Activated naive CD8-positive, alpha-beta T cell treated with anti-CD3 and anti-CD28 coated beads for 36 hours (primary cell): ENCODE measurements around the gene MRPS9. TPM values are rescaled to one million over a fixed set of nuclear protein-coding genes. Genes with fewer than 3 reads are reported as not detected.

Experiments used
- DNase-seq: peaks from one replicate; pipeline ENCODE4 v3.0.0; 2021
- H3K27ac Mint-ChIP-seq: one replicate; pipeline ENCODE4 v1.8.0; 2022; ENCODE audit warnings: mild to moderate bottlenecking, moderate library complexity, mixed read lengths
- H3K27me3 Mint-ChIP-seq: one replicate; pipeline ENCODE4 v1.8.0; 2022; ENCODE audit warnings: mild to moderate bottlenecking, mixed read lengths
- H3K36me3 Mint-ChIP-seq: one replicate; pipeline ENCODE4 v1.8.0; 2021; ENCODE audit warnings: mild to moderate bottlenecking, mixed read lengths
- H3K4me1 Mint-ChIP-seq: one replicate; pipeline ENCODE4 v1.8.0; 2021; ENCODE audit warnings: mixed read lengths
- H3K4me3 Mint-ChIP-seq: one replicate; pipeline ENCODE4 v1.8.0; 2022; ENCODE audit warnings: mild to moderate bottlenecking, moderate library complexity, mixed read lengths
- H3K9me3 Mint-ChIP-seq: one replicate; pipeline ENCODE4 v1.8.0; 2022; ENCODE audit warnings: mixed read lengths
- total RNA-seq, 2 experiments: library from RNA; stranded (reverse); gene quantifications; one replicate each; pipeline ENCODE4 v1.2.3, GENCODE V29; 2021

MRPS9 gene
- total RNA-seq, 2 experiments from 2014 or later = 52.2 to 57.1 TPM

DNA sequence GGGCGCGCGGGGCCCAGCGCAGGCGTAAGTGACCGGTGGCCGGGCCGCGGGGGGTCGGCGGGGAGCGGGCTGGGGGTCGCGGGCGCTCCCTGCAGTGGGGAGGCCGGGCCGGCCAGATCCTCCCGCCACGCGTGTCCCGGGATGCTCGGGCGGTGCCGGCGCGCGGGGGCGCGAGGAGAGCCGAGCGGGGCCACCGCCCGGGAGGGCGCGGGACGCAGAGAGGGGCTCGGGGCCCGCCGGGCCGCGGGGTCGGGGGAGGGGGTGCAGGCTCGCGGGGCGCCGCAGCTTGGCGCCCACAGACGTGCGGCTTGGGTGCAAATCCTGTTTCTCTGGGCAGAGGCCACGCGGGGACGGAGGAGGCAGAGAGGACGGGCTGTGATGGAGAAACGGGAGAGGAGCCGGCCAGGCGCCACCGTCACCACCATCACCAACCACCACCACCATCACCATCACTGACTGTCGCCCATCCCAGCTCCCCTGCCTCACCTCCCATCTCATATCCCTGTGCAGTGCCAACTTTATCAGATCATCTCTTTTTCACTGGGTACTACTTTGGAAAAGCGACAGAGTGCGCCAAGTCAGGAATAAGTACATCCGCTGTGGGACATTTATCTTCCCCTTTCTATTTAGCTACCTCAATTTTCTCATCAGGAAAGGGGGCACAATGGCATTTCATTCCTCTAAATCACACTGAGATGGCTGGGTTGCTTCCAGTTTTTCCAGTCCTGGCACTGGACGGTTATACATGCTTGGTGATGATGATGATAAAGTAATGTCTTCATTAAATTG is 106.5 kb downstream of the MRPS9 start:
- peak overlapping the region; percentile 18 for H3K27ac Mint-ChIP-seq
- no peak for DNase-seq
- no peaks in the 10 kb centered on the region for H3K36me3 Mint-ChIP-seq
- no peaks in the 10 kb centered on the region for H3K9me3 Mint-ChIP-seq
- H3K27me3 Mint-ChIP-seq = peaks cover 71% of the 10 kb centered on the region
- H3K4me1 Mint-ChIP-seq = peaks cover 7% of the 10 kb centered on the region
- peak overlapping the region; percentile 72 for H3K4me3 Mint-ChIP-seq

DNA sequence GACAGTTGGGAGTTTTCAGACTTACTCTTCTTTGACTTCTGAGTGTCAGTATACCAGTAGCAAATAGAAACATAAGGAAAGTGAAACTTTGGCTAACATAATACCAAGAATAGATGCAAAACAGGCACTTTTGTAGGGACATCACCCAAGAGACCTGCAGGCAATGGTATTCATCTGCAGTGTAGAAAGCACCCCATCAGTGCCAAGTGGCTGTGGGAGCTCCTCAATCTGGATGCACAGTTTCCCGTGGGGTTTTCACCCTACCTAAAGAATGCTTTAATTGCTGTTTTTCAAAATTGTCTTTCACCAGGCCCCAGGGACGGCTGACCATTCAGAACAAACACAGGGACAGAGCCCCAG is 107.1 kb downstream of the MRPS9 start:
- Mint-ChIP-seq H3K27ac (peak overlapping the region; percentile 18), H3K36me3 (no peaks in the 10 kb centered on the region)
- no peak for DNase-seq

DNA sequence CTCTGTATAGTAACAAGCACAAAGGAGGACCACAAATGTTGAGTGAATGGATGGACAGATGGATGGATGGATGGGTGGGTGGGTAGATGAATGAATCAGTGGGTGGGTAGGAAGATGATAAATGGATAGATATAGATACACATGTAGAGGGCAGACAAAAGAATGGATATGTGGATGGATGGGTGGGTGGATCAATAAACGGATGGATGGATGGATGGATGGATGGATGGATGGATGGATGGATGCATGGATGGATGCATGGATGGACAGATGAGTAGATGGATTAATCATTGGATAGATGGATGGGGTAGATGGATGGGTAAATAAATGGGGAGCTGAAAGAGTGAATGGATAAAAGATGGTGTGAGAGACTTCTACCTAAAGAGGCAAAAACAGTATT is 111.4 kb downstream of the MRPS9 start:
- Mint-ChIP-seq H3K9me3 (no peaks in the 10 kb centered on the region), H3K4me3 (no peak overlapping the region), H3K27ac (no peak overlapping the region), H3K27me3 (peaks cover 63% of the 10 kb centered on the region), H3K4me1 (peaks cover 7% of the 10 kb centered on the region), H3K36me3 (no peaks in the 10 kb centered on the region)
- no peak for DNase-seq

More for the DNA sequence above, 107.1 kb downstream of the MRPS9 start:
- Mint-ChIP-seq H3K4me3 (peak overlapping the region; percentile 72), H3K9me3 (no peaks in the 10 kb centered on the region), H3K27me3 (peaks cover 73% of the 10 kb centered on the region), H3K4me1 (peaks cover 7% of the 10 kb centered on the region)

Other genes starting within 250 kb of the MRPS9 start
- not detected for gene POU3F3, start 184.0 kb upstream of the MRPS9 start, total RNA-seq
- gene GPR45, start 203.7 kb downstream of the MRPS9 start, total RNA-seq = not detected